IgD-negative memory B cell (primary cell): ENCODE measurements around the gene CS. TPM values are rescaled to one million over a fixed set of nuclear protein-coding genes. Genes with fewer than 3 reads are reported as not detected.
A peak's percentile ranks its signal among the peaks of the same experiment; 100 is the strongest.
"Not testable (repeated sequence)": the region's sequence is repeated elsewhere in the genome, so short reads cannot be mapped to it uniquely, and the experiment has no call there.

Source experiments
- H3K27ac Mint-ChIP-seq, 3 donors: one replicate each; pipeline ENCODE4 v1.8.0; 2020 to 2022; ENCODE audit warnings: mild to moderate bottlenecking in 3 of 3, mixed read lengths in 3 of 3, moderate library complexity in 1 of 3
- H3K27me3 Mint-ChIP-seq: one replicate; pipeline ENCODE4 v1.8.0; 2021; ENCODE audit warnings: mixed read lengths
- H3K36me3 Mint-ChIP-seq: one replicate; pipeline ENCODE4 v1.8.0; 2020; ENCODE audit warnings: mild to moderate bottlenecking, mixed read lengths
- H3K4me1 Mint-ChIP-seq, 3 donors: one replicate each; pipeline ENCODE4 v1.8.0; 2020 to 2022; ENCODE audit warnings: mixed read lengths in 3 of 3, mild to moderate bottlenecking in 1 of 3
- H3K4me3 Mint-ChIP-seq, 4 donors: one replicate each; pipeline ENCODE4 v1.8.0; 2020 to 2022; ENCODE audit warnings: mild to moderate bottlenecking in 4 of 4, mixed read lengths in 4 of 4, moderate library complexity in 3 of 4
- H3K9me3 Mint-ChIP-seq, 3 donors: one replicate each; pipeline ENCODE4 v1.8.0; 2020 to 2021; ENCODE audit warnings: mixed read lengths in 3 of 3, mild to moderate bottlenecking in 1 of 3
- polyA plus RNA-seq: library from polyadenylated mRNA; unstranded; fragments of 300-500 nt; fragmentation: Illumina TruSeq; gene quantifications from one replicate; pipeline ENCODE4 v1.2.3, GENCODE V29; 2021

Gene CS
- polyA plus RNA-seq, 1 donor from 2014 or later, result 79.3 TPM

DNA sequence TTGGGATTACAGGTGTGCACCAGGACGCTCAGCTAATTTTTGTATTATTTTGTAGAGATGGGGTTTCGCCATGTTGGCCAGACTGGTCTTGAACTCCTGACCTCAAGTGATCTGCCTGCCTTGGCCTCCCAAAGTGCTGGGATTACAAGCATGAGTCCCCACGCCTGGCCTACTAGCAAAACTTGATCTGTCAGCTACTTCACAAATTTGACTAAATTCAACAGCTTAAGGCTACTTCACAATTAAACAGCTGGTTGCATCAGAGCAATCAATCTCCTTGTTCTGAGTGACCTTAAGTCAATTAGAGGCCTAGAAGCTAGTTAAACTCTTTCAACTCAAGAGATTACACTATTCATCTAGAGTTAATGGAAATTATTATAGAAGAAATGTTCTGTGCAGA, 21.2 kb downstream of the CS start:
- Mint-ChIP-seq H3K9me3 (no peaks in the 10 kb centered on the region), H3K36me3 (peaks cover 8% of the 10 kb centered on the region), H3K4me3 (no peak overlapping the region), H3K27me3 (no peaks in the 10 kb centered on the region), H3K4me1 (peaks cover 0 to 7% (median 3%) of the 10 kb centered on the region in 3 donors), H3K27ac (no peak overlapping the region)

DNA sequence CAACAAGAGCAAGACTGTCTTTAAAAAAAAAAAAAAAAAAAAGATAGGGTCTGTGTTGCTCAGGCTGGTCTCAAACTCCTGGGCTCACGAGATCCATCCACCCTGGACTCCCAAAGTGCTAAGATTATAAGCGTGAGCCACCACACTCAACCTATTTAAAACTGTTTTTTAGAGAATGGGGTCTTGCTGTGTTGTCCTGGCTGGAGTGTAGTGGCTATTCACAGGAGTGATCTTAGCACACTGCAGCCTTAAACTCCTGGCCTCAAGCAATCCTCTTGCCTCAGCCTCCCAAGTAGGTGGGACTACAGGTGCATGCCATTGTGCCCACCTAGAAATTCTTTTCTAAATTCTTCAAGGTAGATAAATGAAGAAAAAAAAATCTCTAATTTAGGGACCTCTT, 25.8 kb downstream of the CS start:
- peaks cover 0 to under 1% (median 0%) of the 10 kb centered on the region in 3 donors for H3K4me1 Mint-ChIP-seq
- H3K27ac Mint-ChIP-seq, result no peak overlapping the region
- H3K27me3 Mint-ChIP-seq, result no peaks in the 10 kb centered on the region
- H3K4me3 Mint-ChIP-seq, result no peak overlapping the region
- H3K9me3 Mint-ChIP-seq, result no peaks in the 10 kb centered on the region
- H3K36me3 Mint-ChIP-seq, result peaks cover 5% of the 10 kb centered on the region

DNA sequence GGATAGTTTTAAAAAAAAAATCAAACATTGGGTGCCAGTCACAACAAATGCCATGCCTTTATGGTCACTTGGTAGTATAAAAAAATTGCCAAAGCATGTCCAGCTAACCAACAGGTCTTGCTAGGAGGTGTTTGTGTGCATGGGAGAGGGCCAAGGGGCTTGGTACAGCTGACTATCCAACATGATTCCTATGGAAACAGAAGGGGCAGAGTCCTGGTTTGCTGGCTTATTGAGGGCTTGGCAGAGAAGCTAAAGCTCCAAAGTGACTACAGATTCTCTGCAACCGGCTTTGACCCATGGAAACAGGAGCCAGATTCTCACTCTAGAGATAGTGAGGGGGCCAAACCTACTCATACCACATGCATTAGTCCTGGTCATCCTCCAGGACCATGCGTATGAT, 27.7 kb downstream of the CS start:
- H3K4me3 Mint-ChIP-seq, H3K27me3 Mint-ChIP-seq, H3K36me3 Mint-ChIP-seq, H3K4me1 Mint-ChIP-seq, H3K27ac Mint-ChIP-seq, H3K9me3 Mint-ChIP-seq: not testable (repeated sequence)

DNA sequence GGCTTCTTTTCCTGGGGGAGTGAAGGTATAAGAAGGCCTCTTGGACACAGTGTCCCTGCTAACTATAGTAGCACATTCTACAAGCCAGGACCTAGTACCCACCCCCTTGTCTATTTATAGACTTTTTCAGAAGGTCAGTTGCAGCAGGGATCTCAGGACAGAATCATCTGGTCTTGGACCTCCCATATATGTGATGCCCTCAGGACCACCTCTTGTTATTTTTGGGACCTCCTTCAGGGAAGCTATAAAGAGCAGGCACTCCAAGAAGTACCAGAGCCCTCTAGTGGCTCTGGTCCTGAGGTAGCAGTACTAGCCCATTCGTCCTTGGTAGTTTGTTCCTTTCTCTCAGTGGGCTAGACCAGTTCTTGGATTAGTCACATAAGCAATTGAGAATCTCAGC, 29.1 kb downstream of the CS start:
- Mint-ChIP-seq H3K4me3 (no peak overlapping the region), H3K27me3 (no peaks in the 10 kb centered on the region), H3K36me3 (peaks cover 2% of the 10 kb centered on the region), H3K4me1 (peaks cover 8 to 14% (median 9%) of the 10 kb centered on the region in 3 donors), H3K27ac (no peak overlapping the region), H3K9me3 (no peaks in the 10 kb centered on the region)

DNA sequence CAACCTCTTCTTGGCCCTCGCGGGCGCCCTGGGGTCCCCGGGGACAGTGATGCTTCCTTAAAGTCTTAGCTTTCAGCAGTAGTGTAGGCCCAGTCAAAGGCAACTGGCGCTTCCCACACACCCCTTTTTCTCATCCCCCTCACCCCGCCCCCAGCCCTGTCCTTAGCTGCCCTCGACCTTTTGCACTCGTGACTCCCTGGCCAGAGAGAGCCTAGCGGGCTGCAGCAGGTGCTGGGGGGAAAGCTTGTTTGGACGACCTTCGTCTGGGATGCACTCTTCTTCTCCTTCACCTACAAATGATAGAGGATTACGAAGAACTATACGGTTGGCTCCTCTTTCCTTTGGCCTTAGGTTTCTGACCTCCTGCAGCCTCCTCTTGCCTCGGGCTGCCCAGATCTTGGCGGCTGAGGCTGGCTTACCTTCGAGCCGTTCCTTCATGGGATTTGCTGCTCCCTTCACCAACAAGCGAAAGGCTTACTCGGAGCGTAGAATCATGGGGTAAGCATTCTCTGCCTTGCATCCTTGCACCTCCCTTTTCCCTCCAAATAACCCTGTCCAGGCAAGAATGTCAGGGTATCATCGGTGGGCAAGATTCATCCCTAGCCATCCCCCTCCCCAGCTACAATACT, 32.6 kb downstream of the CS start:
- H3K4me1 Mint-ChIP-seq, result peaks cover 8 to 16% (median 9%) of the 10 kb centered on the region in 3 donors
- H3K36me3 Mint-ChIP-seq, result no peaks in the 10 kb centered on the region
- H3K4me3 Mint-ChIP-seq, result peak overlapping the region; percentile 94 to 99 (median 96)
- H3K9me3 Mint-ChIP-seq, result no peaks in the 10 kb centered on the region
- H3K27me3 Mint-ChIP-seq, result no peaks in the 10 kb centered on the region
- peak overlapping the region; percentile 76 to 93 (median 80) for H3K27ac Mint-ChIP-seq

DNA sequence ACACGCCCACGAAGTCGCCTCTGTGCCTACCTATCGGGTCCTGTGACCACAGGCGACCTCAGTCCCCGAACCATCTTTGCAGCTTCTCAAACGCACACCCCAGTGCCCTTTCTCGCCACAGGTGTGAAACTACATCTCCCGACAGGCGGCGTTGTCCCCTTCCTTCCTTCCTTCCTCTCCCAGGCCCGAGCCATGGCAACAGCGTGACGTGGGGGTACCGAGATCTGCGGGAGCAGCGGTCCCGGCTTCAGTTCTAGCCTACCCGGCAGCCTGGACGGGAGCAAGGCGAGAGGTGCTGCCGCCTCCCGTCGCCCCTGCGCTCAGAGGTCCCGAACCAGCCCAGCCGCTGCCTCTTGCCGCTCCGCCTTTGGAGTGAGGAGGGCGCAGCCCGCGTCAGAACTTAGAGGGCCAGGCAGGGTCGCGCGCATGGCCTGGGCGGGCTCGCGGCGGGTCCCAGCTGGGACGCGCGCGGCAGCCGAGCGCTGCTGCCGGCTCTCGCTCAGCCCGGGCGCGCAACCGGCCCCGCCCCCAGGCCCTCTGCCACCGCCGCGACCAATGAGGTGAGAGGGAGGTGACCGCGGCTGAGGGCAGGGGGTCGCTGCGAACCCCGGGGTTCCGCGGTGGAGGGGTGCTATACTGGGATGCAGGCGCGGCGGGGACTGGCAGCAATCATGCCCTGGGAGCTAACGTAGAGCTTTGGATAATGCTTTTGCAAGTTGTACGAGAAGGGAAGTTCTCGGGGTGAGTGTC, 33.3 kb downstream of the CS start, which contains the start of gene COQ10A:
TSS of gene COQ10A (plus strand) at position 250 of the 750 bp plus-strand sequence. CDS start at position 427, 177 bp downstream.
- H3K27ac Mint-ChIP-seq, result peak within 1 kb of the TSS; percentile 80 to 98 (median 93)
- peaks cover 8 to 16% (median 9%) of the 10 kb centered on the region in 3 donors for H3K4me1 Mint-ChIP-seq
- H3K27me3 Mint-ChIP-seq, result no peaks in the 10 kb centered on the region
- H3K4me3 Mint-ChIP-seq, result peak within 1 kb of the TSS; percentile 94 to 99 (median 96)
- H3K36me3 Mint-ChIP-seq, result no peaks in the 10 kb centered on the region
- no peaks in the 10 kb centered on the region for H3K9me3 Mint-ChIP-seq

DNA sequence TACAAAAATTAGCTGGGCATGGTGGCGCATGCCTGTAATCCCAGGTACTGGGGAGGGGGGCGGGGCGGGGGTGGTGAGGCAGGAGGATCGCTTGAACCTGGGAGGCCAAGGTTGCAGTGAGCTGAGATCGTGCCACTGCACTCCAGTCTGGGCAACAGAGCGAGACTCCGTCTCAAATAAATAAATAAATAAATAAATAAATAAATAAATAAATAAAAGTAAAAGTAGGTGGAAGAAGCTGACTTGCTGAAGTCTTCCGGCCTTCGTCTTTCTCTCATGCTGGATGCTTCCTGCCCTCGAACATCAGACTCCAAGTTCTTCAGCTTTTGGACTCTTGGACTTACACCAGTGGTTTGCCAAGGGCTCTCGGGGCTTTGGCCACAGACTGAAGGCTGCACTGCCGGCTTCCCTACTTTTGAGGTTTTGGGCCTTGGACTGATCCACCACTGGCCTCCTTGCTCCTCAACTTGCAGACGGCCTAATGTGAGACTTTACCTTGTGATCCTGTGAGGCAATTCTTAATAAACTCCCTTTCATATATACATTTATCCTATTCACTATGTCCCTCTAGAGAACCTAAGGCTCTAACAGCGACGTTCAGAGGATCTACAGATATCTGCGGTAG, 34.0 kb downstream of the CS start:
- Mint-ChIP-seq H3K4me3 (peak overlapping the region; percentile 94 to 99 (median 96)), H3K27ac (peak overlapping the region; percentile 80 to 98 (median 93)), H3K4me1 (peaks cover 8 to 16% (median 9%) of the 10 kb centered on the region in 3 donors)
- not testable (repeated sequence) for H3K9me3 Mint-ChIP-seq, H3K36me3 Mint-ChIP-seq, H3K27me3 Mint-ChIP-seq

DNA sequence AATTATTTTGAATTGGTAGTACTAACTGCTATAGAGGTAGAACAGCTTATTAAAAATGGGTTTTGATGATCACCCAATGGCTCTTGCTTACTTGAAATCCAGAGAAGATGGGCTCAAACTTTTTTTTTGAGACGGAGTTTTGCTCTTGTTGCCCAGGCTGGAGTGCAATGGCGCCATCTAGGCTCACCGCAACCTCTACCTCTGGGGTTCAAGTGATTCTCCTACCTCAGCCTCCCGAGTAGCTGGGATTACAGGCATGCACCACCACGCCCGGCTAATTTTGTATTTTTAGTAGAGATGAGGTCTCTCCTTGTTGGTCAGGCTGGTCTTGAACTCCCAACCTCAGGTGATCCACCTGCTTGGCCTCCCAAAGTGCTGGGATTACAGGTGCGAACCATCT, 37.2 kb downstream of the CS start:
- H3K27ac Mint-ChIP-seq, H3K36me3 Mint-ChIP-seq, H3K27me3 Mint-ChIP-seq, H3K9me3 Mint-ChIP-seq, H3K4me3 Mint-ChIP-seq: not testable (repeated sequence)
- H3K4me1 Mint-ChIP-seq, result peaks cover 13 to 21% (median 14%) of the 10 kb centered on the region in 3 donors

DNA sequence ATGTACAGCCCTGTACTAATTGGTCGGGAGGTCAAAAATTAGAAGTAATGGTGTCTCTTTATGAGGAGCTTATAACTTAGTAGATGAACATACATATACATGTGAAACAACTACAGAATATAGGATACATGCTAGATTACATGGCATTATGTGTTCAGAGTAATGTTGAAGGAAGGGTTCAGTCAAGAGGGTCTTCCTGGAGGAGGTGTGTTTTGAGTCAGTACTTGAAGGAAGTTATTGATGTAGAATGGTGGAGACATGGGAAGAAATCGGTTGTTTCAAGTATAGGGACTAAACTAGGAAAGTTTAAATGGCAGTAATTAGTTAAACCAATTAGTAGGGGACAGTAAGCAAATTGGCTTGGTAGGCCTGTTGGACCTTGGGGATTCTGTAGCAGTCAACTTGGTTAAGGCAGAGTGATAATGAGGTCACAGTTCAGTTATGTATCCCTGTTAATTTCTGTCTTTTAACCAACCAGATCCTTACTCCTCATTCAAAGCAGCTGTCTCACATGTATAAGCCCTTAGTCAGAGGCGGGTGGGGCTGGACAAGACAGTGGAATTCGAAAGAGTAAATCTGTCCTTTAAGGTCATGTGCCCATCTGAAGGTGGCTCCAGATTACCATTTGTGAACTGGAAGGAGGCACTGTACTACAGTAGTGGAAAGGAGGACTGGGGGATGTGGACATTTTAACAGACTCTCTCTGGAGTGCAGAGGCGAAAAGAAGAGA, 38.5 kb downstream of the CS start:
- Mint-ChIP-seq H3K27ac (no peak overlapping the region), H3K4me3 (peak overlapping the region in 1 of 4 donors; percentile 64), H3K36me3 (no peaks in the 10 kb centered on the region), H3K9me3 (no peaks in the 10 kb centered on the region), H3K27me3 (no peaks in the 10 kb centered on the region), H3K4me1 (peaks cover 11 to 18% (median 14%) of the 10 kb centered on the region in 3 donors)

DNA sequence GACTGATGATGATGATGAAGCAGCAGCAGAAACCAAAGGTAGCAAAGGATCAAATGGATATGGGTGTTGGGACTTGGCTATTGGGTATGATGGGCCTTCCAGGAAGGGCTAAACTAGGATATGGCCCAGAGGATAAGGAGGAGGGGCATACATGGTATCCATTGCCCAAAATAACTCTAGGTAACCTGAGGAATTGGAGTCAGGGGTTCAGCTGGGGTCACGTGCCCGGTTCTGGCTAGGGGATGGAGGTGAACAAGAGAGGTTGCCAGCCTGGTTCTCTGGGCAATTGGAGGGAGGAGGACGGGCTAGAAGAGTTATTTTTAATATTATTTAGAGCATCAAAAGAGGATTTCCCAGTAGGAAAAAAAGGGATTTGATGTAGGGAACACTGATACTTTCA, 39.2 kb downstream of the CS start:
- Mint-ChIP-seq H3K36me3 (no peaks in the 10 kb centered on the region), H3K27ac (no peak overlapping the region), H3K4me1 (peaks cover 6 to 16% (median 14%) of the 10 kb centered on the region in 3 donors), H3K9me3 (no peaks in the 10 kb centered on the region), H3K27me3 (no peaks in the 10 kb centered on the region), H3K4me3 (peak overlapping the region in 2 of 4 donors; percentile 64 to 73)

DNA sequence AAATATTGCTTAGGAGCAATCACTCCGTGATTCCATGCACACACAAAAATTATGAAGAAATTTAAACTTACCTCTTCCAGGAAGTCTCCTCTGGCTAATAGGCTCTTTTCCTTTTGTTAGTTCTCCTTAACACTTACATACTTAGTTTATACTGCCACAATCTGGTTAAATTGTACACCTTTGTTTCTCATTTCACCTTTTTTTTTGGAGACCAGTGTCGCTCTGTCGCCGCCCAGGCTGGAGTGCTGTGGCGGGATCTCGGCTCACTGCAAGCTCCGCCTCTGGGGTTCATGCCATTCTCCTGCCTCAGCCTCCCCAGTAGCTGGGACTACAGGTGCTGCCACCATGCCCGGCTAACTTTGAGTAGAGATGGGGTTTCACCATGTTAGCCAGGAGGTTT, 39.8 kb downstream of the CS start:
- H3K4me3 Mint-ChIP-seq, result peak overlapping the region in 1 of 4 donors; percentile 64
- no peaks in the 10 kb centered on the region for H3K27me3 Mint-ChIP-seq
- H3K9me3 Mint-ChIP-seq, result no peaks in the 10 kb centered on the region
- H3K4me1 Mint-ChIP-seq, result peaks cover 6 to 14% (median 14%) of the 10 kb centered on the region in 3 donors
- no peaks in the 10 kb centered on the region for H3K36me3 Mint-ChIP-seq
- H3K27ac Mint-ChIP-seq, result no peak overlapping the region

DNA sequence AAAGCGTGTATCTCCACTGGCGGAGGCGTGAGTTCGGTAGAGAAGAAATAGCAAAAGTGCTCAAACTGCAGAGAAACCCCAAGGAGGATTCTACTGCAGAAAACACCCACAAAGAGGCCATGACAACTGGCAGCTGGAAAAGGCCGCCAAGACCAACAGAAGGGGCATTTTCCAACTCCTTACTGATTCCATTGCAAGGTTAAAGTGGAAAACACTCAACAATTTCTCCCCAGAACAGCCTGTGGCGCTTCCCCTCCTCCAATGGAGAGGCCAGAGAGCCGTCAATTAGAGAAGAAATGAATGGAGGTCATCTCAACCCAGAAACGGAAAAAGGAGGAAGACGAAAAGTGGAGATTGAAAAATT, 41.3 kb downstream of the CS start:
- Mint-ChIP-seq H3K27ac (peak overlapping the region; percentile 88 to 91 (median 91)), H3K4me3 (peak overlapping the region; percentile 90 to 96 (median 94)), H3K27me3 (no peaks in the 10 kb centered on the region), H3K36me3 (peaks cover 4% of the 10 kb centered on the region), H3K4me1 (peaks cover 6 to 14% (median 14%) of the 10 kb centered on the region in 3 donors), H3K9me3 (no peaks in the 10 kb centered on the region)

DNA sequence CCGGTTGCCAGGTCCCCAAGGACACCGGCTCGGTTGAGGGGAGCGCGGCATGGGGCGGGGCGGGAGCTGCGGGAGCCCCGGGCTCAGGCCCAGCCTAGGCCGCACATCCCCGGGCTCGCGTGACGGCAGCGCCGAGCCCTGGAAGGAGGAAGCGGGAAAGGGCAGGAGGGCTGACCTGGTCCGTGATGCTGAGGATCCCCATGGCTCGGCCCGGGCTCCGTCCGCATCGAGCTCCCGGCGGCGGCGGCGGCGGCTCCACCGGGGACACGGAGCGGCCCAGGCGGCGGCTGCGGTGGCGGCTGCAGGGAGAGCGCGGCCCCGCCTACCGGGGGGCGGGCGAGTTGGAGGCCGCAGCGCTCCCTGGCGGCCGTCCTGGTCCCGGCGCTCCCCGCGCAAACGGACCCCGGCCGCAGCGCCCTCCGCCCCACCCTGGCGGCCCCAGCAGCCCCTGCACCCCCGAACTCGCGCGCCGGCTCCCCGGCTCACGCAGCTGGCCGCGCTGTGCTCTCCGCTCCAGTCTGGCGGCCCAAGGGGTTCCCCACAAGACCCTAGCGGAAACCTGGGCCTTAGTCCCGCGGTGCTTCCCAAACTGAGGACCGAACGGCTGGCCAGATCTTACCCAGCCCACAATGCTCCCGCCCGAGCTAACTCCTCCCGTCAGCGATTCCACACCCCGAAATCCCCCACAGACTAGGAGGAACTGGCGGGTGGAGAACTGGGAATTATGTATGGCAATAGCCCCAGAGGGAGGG, 41.9 kb downstream of the CS start, which contains the start of gene ANKRD52:
TSS of gene ANKRD52 (minus strand) at position 317 of the 752 bp plus-strand sequence. CDS start at position 202, 115 bp downstream.
- H3K36me3 Mint-ChIP-seq, result peaks cover 4% of the 10 kb centered on the region

DNA sequence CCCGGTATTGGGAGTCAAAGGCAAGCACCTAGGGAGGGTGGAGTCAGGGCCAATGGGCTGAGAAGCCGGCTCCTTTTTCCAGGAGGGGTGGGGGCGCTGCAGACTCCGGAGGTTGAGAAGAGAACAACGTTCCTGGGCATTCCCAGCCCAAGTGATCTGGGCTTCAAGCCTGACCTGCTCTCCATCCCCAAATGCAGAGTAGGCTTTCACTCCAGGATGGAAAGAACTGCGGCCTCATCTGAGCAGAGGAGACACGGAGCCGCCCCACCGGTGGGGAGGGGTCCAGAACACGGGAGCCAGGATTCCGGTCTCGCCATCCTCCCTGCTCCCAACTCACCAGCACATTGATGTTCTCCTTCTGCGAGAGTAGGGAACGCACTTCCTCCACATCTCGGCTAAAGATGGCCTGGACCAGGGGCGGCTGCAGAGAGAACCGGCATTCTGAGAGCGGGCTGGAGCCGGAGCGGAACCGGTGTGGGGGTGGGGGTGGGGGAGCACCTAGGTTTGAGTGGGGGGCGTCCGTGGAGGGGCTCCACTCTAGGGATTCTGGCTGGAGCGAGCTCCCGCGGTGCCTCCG, 42.6 kb downstream of the CS start:
- Mint-ChIP-seq H3K36me3 (peaks cover 4% of the 10 kb centered on the region), H3K4me3 (peak overlapping the region; percentile 74 to 95 (median 85)), H3K27ac (peak overlapping the region in 2 of 3 donors; percentile 31 to 85), H3K27me3 (no peaks in the 10 kb centered on the region), H3K4me1 (peaks cover 6 to 14% (median 14%) of the 10 kb centered on the region in 3 donors), H3K9me3 (no peaks in the 10 kb centered on the region)

More for the DNA sequence above, 41.9 kb downstream of the CS start, which contains the start of gene ANKRD52:
- Mint-ChIP-seq H3K9me3 (no peaks in the 10 kb centered on the region), H3K27ac (peak within 1 kb of the TSS; percentile 88 to 91 (median 91)), H3K4me1 (peaks cover 6 to 14% (median 14%) of the 10 kb centered on the region in 3 donors), H3K27me3 (no peaks in the 10 kb centered on the region), H3K4me3 (peak within 1 kb of the TSS; percentile 90 to 96 (median 96))
